GM20000 (cell line): ENCODE data around the gene DDHD1.
"Not testable (repeated sequence)": the region's sequence is repeated elsewhere in the genome, so short reads cannot be mapped to it uniquely, and the experiment has no call there.

ENCODE experiments used
- DNase-seq: peaks from one replicate; pipeline ENCODE4 v3.0.0; 2012; ENCODE audit warnings: low spot score
- CTCF ChIP-seq: IDR thresholded peaks from 2 replicates; pipeline ENCODE4 v1.5.1; 2012; ENCODE audit warnings: mild to moderate bottlenecking, control low read depth; ENCODE audit errors: extremely low read depth, missing control alignments

The DDHD1 gene

GRCh38 chr14:53183611-53184010 is 30.5 kb upstream of the DDHD1 start:
- DNase-seq: no peak
- no peak for TF ChIP-seq CTCF

GRCh38 chr14:53183056-53183455 is 29.9 kb upstream of the DDHD1 start:
- no peak for TF ChIP-seq CTCF
- no peak for DNase-seq

GRCh38 chr14:53181463-53182081 is 28.4 kb upstream of the DDHD1 start:
- not testable (repeated sequence) for DNase-seq

GRCh38 chr14:53180272-53181221 is 27.4 kb upstream of the DDHD1 start:
- TF ChIP-seq CTCF: peak; percentile 31
- DNase-seq: peak; percentile 31

- DNase-seq: not testable (repeated sequence)
These were observed 26.4 kb upstream of the DDHD1 start for GRCh38 chr14:53179486-53180005.

- DNase-seq: no peak
- TF ChIP-seq CTCF: no peak
These were observed 22.3 kb upstream of the DDHD1 start for GRCh38 chr14:53175375-53175774.

GRCh38 chr14:53174918-53175317 is 21.8 kb upstream of the DDHD1 start:
- DNase-seq: no peak
- TF ChIP-seq CTCF: no peak

- DNase-seq: no peak
- no peak for TF ChIP-seq CTCF
These were observed 15.7 kb upstream of the DDHD1 start for GRCh38 chr14:53168786-53169185.
